ENCODE data around the gene FLT3LG. TPM values are rescaled to one million over a fixed set of nuclear protein-coding genes. Genes with fewer than 3 reads are reported as not detected.
A peak's percentile ranks its signal among the peaks of the same experiment; 100 is the strongest.

FLT3LG gene
- total and polyA plus RNA-seq, 2 of the 8 experiments (the other 6 are each of a cell fraction or from before 2014, with no cell fraction given) = 1.6 to 3.2 TPM

GRCh38 chr19:49512970-49513745 is 39.1 kb downstream of the FLT3LG start:
- Histone ChIP-seq H3K4me1 (replicated peaks in 1 of 4; ENCODE audit: control insufficient read depth in 3 of 4, insufficient read depth in 4 of 4, low read length in 3 of 4) (peaks cover 0 to 9% (median 8%) of the 10 kb centered on the region in 4 experiments; a peak in 5 of 7 replicates), H3K79me2 (ENCODE audit: control insufficient read depth in 1 of 2, insufficient read depth in 2 of 2, low read length in 2 of 2) (peaks cover 0 to 5% of the 10 kb centered on the region in 2 experiments; a peak in 1 of 4 replicates), H2BK5ac (ENCODE audit: low read depth, low read length) (peak overlapping the region; percentile 90; the same call in 1 of the 2 replicates), H3K4me3 (ENCODE audit: extremely low read depth in 1 of 4, insufficient read depth in 2 of 4, low read depth in 3 of 4, low read length in 4 of 4) (peak overlapping the region; percentile 66 to 93 (median 75)), H4K8ac (ENCODE audit: extremely low read depth, insufficient read depth, low read length) (peak overlapping the region; percentile 91), H2BK20ac (ENCODE audit: low read length) (no peak overlapping the region), H2AK5ac (ENCODE audit: low read depth, low read length) (no peak overlapping the region), H3K23me2 (ENCODE audit: low read depth, low read length) (peaks cover 7% of the 10 kb centered on the region; the same call in 1 of the 2 replicates), H3K56ac (replicated peaks; ENCODE audit: insufficient read length, low read depth, low read length) (peak overlapping the region; percentile 77), H2AFZ (ENCODE audit: low read length) (no peak overlapping the region), H4K5ac (ENCODE audit: insufficient read length, low read depth, low read length) (peak overlapping the region; percentile 58), H3K9ac (replicated peaks in 1 of 4; ENCODE audit: extremely low read depth in 1 of 4, low read depth in 3 of 4, low read length in 3 of 4) (peak overlapping the region in 3 of 4 experiments; percentile 42 to 65 (median 48); a peak in 5 of 7 replicates), H3K36me3 (ENCODE audit: control insufficient read depth in 2 of 4, insufficient read depth in 4 of 4, low read length in 3 of 4) (peaks cover 0 to 4% (median 0%) of the 10 kb centered on the region in 4 experiments; a peak in 3 of 8 replicates), H2BK12ac (ENCODE audit: low read depth, low read length) (no peak overlapping the region), H3K9me3 (ENCODE audit: insufficient read depth in 2 of 2, low read depth in 1 of 2, low read length in 1 of 2) (no peaks in the 10 kb centered on the region), H4K20me1 (replicated peaks in 1 of 2; ENCODE audit: control insufficient read depth in 1 of 2, insufficient read depth in 2 of 2, low read length in 2 of 2) (no peaks in the 10 kb centered on the region), H3K4me2 (ENCODE audit: insufficient read depth in 1 of 2, low read depth in 2 of 2, low read length in 2 of 2) (peak overlapping the region; percentile 75 to 88), H2BK15ac (ENCODE audit: low read length) (no peak overlapping the region), H4K91ac (replicated peaks; ENCODE audit: insufficient read length, low read length) (peak overlapping the region; percentile 85), H3K79me1 (ENCODE audit: low read depth, low read length) (peaks cover 3% of the 10 kb centered on the region; the same call in 1 of the 2 replicates), H3K27ac (ENCODE audit: low read depth, low read length) (peak overlapping the region; percentile 55; the same call in 1 of the 2 replicates), H2BK120ac (replicated peaks; ENCODE audit: low read depth, low read length) (no peak overlapping the region), H3K18ac (ENCODE audit: extremely low read depth, low read length) (no peak overlapping the region), H3K4ac (replicated peaks; ENCODE audit: insufficient read length, low read depth, low read length) (no peak overlapping the region), H3K27me3 (replicated peaks in 1 of 4; ENCODE audit: control insufficient read depth in 3 of 4, extremely low read depth in 1 of 4, insufficient read depth in 3 of 4, low read length in 3 of 4) (no peaks in the 10 kb centered on the region; a peak in 1 of 7 replicates), H3K23ac (ENCODE audit: insufficient read length) (no peak overlapping the region), H3K14ac (ENCODE audit: insufficient read length) (no peak overlapping the region)
- DNase-seq (ENCODE audit: low read depth in 1 of 2, low spot score in 2 of 2) (peak in 1 of 2 experiments; percentile 81), FAIRE-seq (no peak)
- WGBS, 2 experiments (ENCODE audit: extremely low coverage in 1 of 2, insufficient coverage in 1 of 2, insufficient read length in 1 of 2, insufficient replicate concordance in 2 of 2, low coverage in 1 of 2, low lambda C conversion rate in 2 of 2, missing lambda C conversion rate in 1 of 2) = 0% methylated on average over 8 of the region's 50 CpGs; no CpG with 5 or more reads in 1 of the 2 experiments
- POLR2A ChIA-PET (ENCODE audit: partially characterized antibody) = interaction anchor here (0.7 to 3.5 kb wide), 12 partner anchors 9 to 156 kb away, joined by 3 to 20 read pairs (median 6); partner anchors contain the start of genes RCN3 and RPL13A
- CTCF ChIA-PET (ENCODE audit: partially characterized antibody) = interaction anchor here (1.1 to 2.2 kb wide), 10 partner anchors 8 to 57 kb away, joined by 3 to 17 read pairs (median 4); partner anchors contain the start of gene RCN3
- TF ChIP-seq RAD21 (IDR thresholded peaks at IDR 0.05 in 1 of 2, conservative IDR thresholded peaks at IDR 0.05 in 1 of 2; ENCODE audit: low read depth in 2 of 2, low read length in 2 of 2) (no peak), GTF2F1 (IDR thresholded peaks at IDR 0.05; ENCODE audit: borderline replicate concordance, low read depth, low read length) (no peak), CHD1 (IDR thresholded peaks at IDR 0.05; ENCODE audit: low read depth, low read length) (no peak), E2F6 (IDR thresholded peaks at IDR 0.05) (no peak), MAX (IDR thresholded peaks at IDR 0.05) (no peak), POLR2AphosphoS5 (IDR thresholded peaks at IDR 0.05; ENCODE audit: low read depth, low read length) (peak; percentile 60), CHD2 (IDR thresholded peaks at IDR 0.05; ENCODE audit: low read length) (no peak), GABPA (IDR thresholded peaks at IDR 0.05; ENCODE audit: borderline replicate concordance, insufficient read depth, low read length) (no peak), RBBP5 (IDR thresholded peaks at IDR 0.05; ENCODE audit: borderline replicate concordance, low read depth, low read length) (0 out of 2 replicates have a peak, but pooled peaks have one; percentile 19), JUN (IDR thresholded peaks at IDR 0.05; ENCODE audit: low read depth, low read length) (no peak)

Data from H1 (cell line).